HK-2 (cell line): ENCODE results near the gene WDR82.
A peak's percentile ranks its signal among the peaks of the same experiment; 100 is the strongest.

Experiments used
- DNase-seq: peaks from one replicate; pipeline ENCODE4 v3.0.0-alpha.2; 2018; ENCODE audit not compliant: unreplicated experiment

The WDR82 gene

GRCh38 chr3:52223449-52224408 is 54.7 kb downstream of the WDR82 start:
- DNase-seq = no peak

GRCh38 chr3:52222319-52223221 is 55.9 kb downstream of the WDR82 start:
- DNase-seq = no peak

GRCh38 chr3:52221563-52222318 is 56.7 kb downstream of the WDR82 start:
- DNase-seq = no peak

- no peak for DNase-seq
Observed at GRCh38 chr3:52221141-52221562, 57.3 kb downstream of the WDR82 start.

- peak; percentile 80 for DNase-seq
Observed at GRCh38 chr3:52220380-52221026, 57.9 kb downstream of the WDR82 start.

- no peak for DNase-seq
Observed at GRCh38 chr3:52218937-52219650, 59.4 kb downstream of the WDR82 start.

- no peak for DNase-seq
Observed at GRCh38 chr3:52218454-52218853, 60.0 kb downstream of the WDR82 start.

- DNase-seq = no peak
Observed at GRCh38 chr3:52218026-52218425, 60.4 kb downstream of the WDR82 start.

GRCh38 chr3:52217409-52217805 is 61.0 kb downstream of the WDR82 start:
- no peak for DNase-seq

GRCh38 chr3:52216585-52217408 is 61.7 kb downstream of the WDR82 start:
- peak; percentile 38 for DNase-seq

- DNase-seq = no peak
Observed at GRCh38 chr3:52215351-52215750, 63.1 kb downstream of the WDR82 start.

GRCh38 chr3:52213901-52214300 is 64.5 kb downstream of the WDR82 start:
- DNase-seq = no peak

GRCh38 chr3:52213005-52213404 is 65.4 kb downstream of the WDR82 start:
- no peak for DNase-seq

- no peak for DNase-seq
Observed at GRCh38 chr3:52211268-52211891, 67.1 kb downstream of the WDR82 start.

- DNase-seq = no peak
Observed at GRCh38 chr3:52210550-52211046, 67.9 kb downstream of the WDR82 start.

GRCh38 chr3:52210037-52210436 is 68.4 kb downstream of the WDR82 start:
- no peak for DNase-seq

- no peak for DNase-seq
Observed at GRCh38 chr3:52208556-52208955, 69.9 kb downstream of the WDR82 start.

GRCh38 chr3:52205727-52206372 is 72.6 kb downstream of the WDR82 start:
- DNase-seq = no peak
